Measurements from ENCODE around the gene TPT1.
"Not testable (repeated sequence)": the region's sequence is repeated elsewhere in the genome, so short reads cannot be mapped to it uniquely, and the experiment has no call there.

Gene TPT1

GRCh38 chr13:45350152-45350551, 9.2 kb upstream of the TPT1 start:
- Mint-ChIP-seq H3K36me3 (ENCODE audit: low read depth) (peaks cover 29% of the 10 kb centered on the region), H3K27ac (no peak overlapping the region), H3K27me3 (ENCODE audit: low read depth) (no peaks in the 10 kb centered on the region)

GRCh38 chr13:45349438-45349837, 8.5 kb upstream of the TPT1 start:
- H3K4me1 Mint-ChIP-seq (ENCODE audit: low read depth): peaks cover 10% of the 10 kb centered on the region
- no peaks in the 10 kb centered on the region for H3K9me3 Mint-ChIP-seq
- H3K4me3 Mint-ChIP-seq: no peak overlapping the region
- no peak overlapping the region for H3K27ac Mint-ChIP-seq
- H3K27me3 Mint-ChIP-seq (ENCODE audit: low read depth): no peaks in the 10 kb centered on the region
- H3K36me3 Mint-ChIP-seq (ENCODE audit: low read depth): peaks cover 30% of the 10 kb centered on the region

More at GRCh38 chr13:45350152-45350551, 9.2 kb upstream of the TPT1 start:
- Mint-ChIP-seq H3K4me3 (no peak overlapping the region), H3K4me1 (ENCODE audit: low read depth) (peaks cover 8% of the 10 kb centered on the region), H3K9me3 (no peaks in the 10 kb centered on the region)

- not testable (repeated sequence) for H3K4me3 Mint-ChIP-seq; H3K27ac Mint-ChIP-seq; H3K27me3 Mint-ChIP-seq (ENCODE audit: low read depth); H3K9me3 Mint-ChIP-seq
- Mint-ChIP-seq H3K4me1 (ENCODE audit: low read depth) (peaks cover 22% of the 10 kb centered on the region), H3K36me3 (ENCODE audit: low read depth) (peaks cover 31% of the 10 kb centered on the region)
These were observed 3.1 kb upstream of the TPT1 start for GRCh38 chr13:45344064-45344463.

GRCh38 chr13:45343102-45343501, 2.1 kb upstream of the TPT1 start:
- Mint-ChIP-seq H3K4me1 (ENCODE audit: low read depth) (peaks cover 32% of the 10 kb centered on the region), H3K36me3 (ENCODE audit: low read depth) (peaks cover 39% of the 10 kb centered on the region), H3K4me3 (peak overlapping the region; percentile 7)
- H3K27ac Mint-ChIP-seq; H3K27me3 Mint-ChIP-seq (ENCODE audit: low read depth); H3K9me3 Mint-ChIP-seq: not testable (repeated sequence)

- H3K27me3 Mint-ChIP-seq (ENCODE audit: low read depth); H3K9me3 Mint-ChIP-seq; H3K27ac Mint-ChIP-seq: not testable (repeated sequence)
- peaks cover 36% of the 10 kb centered on the region for H3K4me1 Mint-ChIP-seq (ENCODE audit: low read depth)
- H3K36me3 Mint-ChIP-seq (ENCODE audit: low read depth): peaks cover 42% of the 10 kb centered on the region
- H3K4me3 Mint-ChIP-seq: peak overlapping the region; percentile 96
These were observed 1.7 kb upstream of the TPT1 start for GRCh38 chr13:45342668-45343067.

- Mint-ChIP-seq H3K27ac (peak overlapping the region; percentile 99), H3K4me3 (peak overlapping the region; percentile 96), H3K4me1 (ENCODE audit: low read depth) (peaks cover 39% of the 10 kb centered on the region), H3K9me3 (no peaks in the 10 kb centered on the region), H3K27me3 (ENCODE audit: low read depth) (no peaks in the 10 kb centered on the region), H3K36me3 (ENCODE audit: low read depth) (peaks cover 45% of the 10 kb centered on the region)
These were observed 967 bp upstream of the TPT1 start for GRCh38 chr13:45341799-45342500.

GRCh38 chr13:45340422-45341033, 455 bp downstream of the TPT1 start:
- H3K9me3 Mint-ChIP-seq: no peaks in the 10 kb centered on the region
- H3K27me3 Mint-ChIP-seq (ENCODE audit: low read depth): no peaks in the 10 kb centered on the region
- H3K4me3 Mint-ChIP-seq: peak overlapping the region; percentile 96
- H3K4me1 Mint-ChIP-seq (ENCODE audit: low read depth): peaks cover 54% of the 10 kb centered on the region
- H3K36me3 Mint-ChIP-seq (ENCODE audit: low read depth): peaks cover 57% of the 10 kb centered on the region
- H3K27ac Mint-ChIP-seq: peak overlapping the region; percentile 99

GRCh38 chr13:45339867-45340266, 1.1 kb downstream of the TPT1 start:
- peaks cover 62% of the 10 kb centered on the region for H3K36me3 Mint-ChIP-seq (ENCODE audit: low read depth)
- H3K9me3 Mint-ChIP-seq: no peaks in the 10 kb centered on the region
- H3K27ac Mint-ChIP-seq: peak overlapping the region; percentile 99
- H3K4me3 Mint-ChIP-seq: peak overlapping the region; percentile 96
- H3K27me3 Mint-ChIP-seq (ENCODE audit: low read depth): no peaks in the 10 kb centered on the region
- H3K4me1 Mint-ChIP-seq (ENCODE audit: low read depth): peaks cover 60% of the 10 kb centered on the region

- H3K4me1 Mint-ChIP-seq (ENCODE audit: low read depth): peaks cover 63% of the 10 kb centered on the region
- H3K36me3 Mint-ChIP-seq (ENCODE audit: low read depth): peaks cover 63% of the 10 kb centered on the region
- H3K27me3 Mint-ChIP-seq (ENCODE audit: low read depth): no peaks in the 10 kb centered on the region
- H3K27ac Mint-ChIP-seq: peak overlapping the region; percentile 99
- no peaks in the 10 kb centered on the region for H3K9me3 Mint-ChIP-seq
- peak overlapping the region; percentile 96 for H3K4me3 Mint-ChIP-seq
These were observed 1.6 kb downstream of the TPT1 start for GRCh38 chr13:45339399-45339798.

GRCh38 chr13:45337803-45338202, 3.2 kb downstream of the TPT1 start:
- H3K27ac Mint-ChIP-seq: peak overlapping the region; percentile 5
- peak overlapping the region; percentile 96 for H3K4me3 Mint-ChIP-seq
- H3K4me1 Mint-ChIP-seq (ENCODE audit: low read depth): peaks cover 70% of the 10 kb centered on the region
- no peaks in the 10 kb centered on the region for H3K9me3 Mint-ChIP-seq
- peaks cover 72% of the 10 kb centered on the region for H3K36me3 Mint-ChIP-seq (ENCODE audit: low read depth)
- no peaks in the 10 kb centered on the region for H3K27me3 Mint-ChIP-seq (ENCODE audit: low read depth)

- Mint-ChIP-seq H3K36me3 (ENCODE audit: low read depth) (peaks cover 72% of the 10 kb centered on the region), H3K4me1 (ENCODE audit: low read depth) (peaks cover 70% of the 10 kb centered on the region), H3K27me3 (ENCODE audit: low read depth) (no peaks in the 10 kb centered on the region), H3K9me3 (no peaks in the 10 kb centered on the region), H3K27ac (peak overlapping the region; percentile 8), H3K4me3 (peak overlapping the region; percentile 96)
These were observed 3.6 kb downstream of the TPT1 start for GRCh38 chr13:45337395-45337794.

- H3K36me3 Mint-ChIP-seq (ENCODE audit: low read depth): peaks cover 73% of the 10 kb centered on the region
- peak overlapping the region; percentile 82 for H3K27ac Mint-ChIP-seq
- H3K4me3 Mint-ChIP-seq: peak overlapping the region; percentile 70
- peaks cover 73% of the 10 kb centered on the region for H3K4me1 Mint-ChIP-seq (ENCODE audit: low read depth)
- no peaks in the 10 kb centered on the region for H3K9me3 Mint-ChIP-seq
- no peaks in the 10 kb centered on the region for H3K27me3 Mint-ChIP-seq (ENCODE audit: low read depth)
These were observed 4.8 kb downstream of the TPT1 start for GRCh38 chr13:45336025-45336800.

- Mint-ChIP-seq H3K27ac (peak overlapping the region; percentile 49), H3K36me3 (ENCODE audit: low read depth) (peaks cover 73% of the 10 kb centered on the region), H3K4me3 (peak overlapping the region; percentile 70), H3K4me1 (ENCODE audit: low read depth) (peaks cover 77% of the 10 kb centered on the region), H3K9me3 (no peaks in the 10 kb centered on the region), H3K27me3 (ENCODE audit: low read depth) (no peaks in the 10 kb centered on the region)
These were observed 5.5 kb downstream of the TPT1 start for GRCh38 chr13:45335397-45336024.

Measured in T-helper 1 cell treated with Interleukin-12 subunit alpha and Interleukin-12 subunit beta and Interleukin-4 antibody, amounts not matched to agents 30 μg/mL and 1 μg/mL, for 36 hours (primary cell).